HG03571 (cell line): Measurements from ENCODE around the gene RXYLT1.

Source experiments
- ATAC-seq: cut with Tn5 transposase; IDR thresholded peaks from one replicate; pipeline ENCODE4 v1.9.1; 2021; ENCODE audit not compliant: unreplicated experiment

RXYLT1 gene

DNA sequence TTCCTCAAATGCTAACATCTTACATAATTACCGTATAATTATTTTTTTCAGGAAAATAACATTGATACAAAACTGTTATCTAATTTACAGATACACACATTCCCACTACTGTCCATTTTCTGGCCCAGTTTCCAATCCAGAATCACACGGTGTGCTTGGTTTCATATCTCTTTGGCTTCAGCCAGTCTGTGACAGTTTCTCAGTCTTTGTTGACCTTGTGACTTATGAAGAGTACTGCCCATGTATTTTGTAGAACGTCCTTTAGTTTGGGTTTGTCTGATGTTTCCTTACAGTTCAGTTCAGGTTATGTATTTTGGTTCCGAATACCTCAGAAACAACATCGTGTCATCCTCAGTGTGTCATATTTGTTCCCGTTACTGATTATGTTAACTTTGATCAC is 16.2 kb downstream of the RXYLT1 start:
- ATAC-seq, result no peak

- no peak for ATAC-seq
These were observed 22.4 kb downstream of the RXYLT1 start for GRCh38 chr12:63802012-63802608.

DNA sequence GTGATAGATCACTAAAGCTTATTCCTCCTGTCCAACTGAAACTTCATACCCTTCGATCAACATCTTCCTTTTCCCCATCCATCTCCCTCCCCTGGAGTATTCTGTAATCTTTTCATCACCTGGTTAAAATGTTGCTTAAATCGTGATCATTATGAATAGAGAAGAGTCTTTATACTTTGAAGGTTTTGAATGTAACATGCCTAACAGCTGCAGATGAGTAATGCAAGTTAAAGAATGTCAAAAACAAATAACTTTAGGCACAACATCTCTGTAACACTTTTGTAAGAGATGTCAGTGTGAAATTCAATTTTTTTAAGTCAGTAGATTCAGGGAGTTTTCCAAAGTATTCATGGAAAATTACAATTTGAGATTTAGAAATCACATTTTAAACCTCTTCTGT is 25.0 kb downstream of the RXYLT1 start:
- no peak for ATAC-seq

DNA sequence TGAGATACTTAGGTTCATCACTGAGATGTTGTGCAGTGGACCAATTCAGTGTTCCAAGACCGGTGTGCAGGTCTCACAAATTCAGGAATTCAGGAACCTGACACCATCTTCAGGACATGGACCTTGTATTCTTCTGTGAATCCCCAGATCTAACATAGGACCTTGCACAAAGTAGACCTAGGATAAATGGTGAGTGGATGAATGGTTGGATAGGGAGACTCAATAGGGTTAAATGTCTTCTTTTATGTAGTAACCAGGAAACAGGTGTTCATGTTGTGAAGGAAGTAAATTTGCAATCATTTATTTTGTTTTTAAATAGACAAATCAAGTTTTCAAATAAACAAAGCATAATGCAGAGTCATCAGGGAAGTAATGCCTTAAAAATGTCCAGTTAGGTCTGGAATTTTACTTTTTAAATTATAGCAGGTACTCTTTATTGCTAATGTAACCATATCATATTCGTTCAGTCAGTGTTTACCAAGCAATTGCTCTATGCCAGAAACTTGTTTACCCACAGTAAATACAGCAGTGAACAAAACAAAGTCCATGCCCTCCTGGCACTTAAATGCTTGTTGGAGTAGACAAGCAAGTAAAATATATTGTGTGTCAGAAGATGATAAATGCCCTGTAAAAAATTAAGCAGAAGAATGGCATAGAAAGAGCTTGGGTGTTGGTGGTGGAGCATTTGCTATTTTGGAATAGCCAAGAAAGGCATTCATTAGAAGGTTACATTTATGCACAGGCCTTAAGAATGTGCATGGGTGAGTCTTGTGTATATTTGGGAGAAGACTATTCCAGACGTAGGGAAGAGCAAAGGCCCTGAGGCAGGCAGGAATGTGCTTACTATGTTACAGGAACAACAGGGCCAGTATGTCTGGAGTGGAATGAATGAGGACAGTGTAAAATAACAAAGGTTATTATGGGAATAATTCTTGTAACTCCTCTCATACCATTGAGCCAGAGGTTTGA is 26.3 kb downstream of the RXYLT1 start:
- no peak for ATAC-seq

- ATAC-seq, result no peak
These were observed 28.9 kb downstream of the RXYLT1 start for GRCh38 chr12:63808631-63809030.

GRCh38 chr12:63809566-63809965 is 29.9 kb downstream of the RXYLT1 start:
- no peak for ATAC-seq

DNA sequence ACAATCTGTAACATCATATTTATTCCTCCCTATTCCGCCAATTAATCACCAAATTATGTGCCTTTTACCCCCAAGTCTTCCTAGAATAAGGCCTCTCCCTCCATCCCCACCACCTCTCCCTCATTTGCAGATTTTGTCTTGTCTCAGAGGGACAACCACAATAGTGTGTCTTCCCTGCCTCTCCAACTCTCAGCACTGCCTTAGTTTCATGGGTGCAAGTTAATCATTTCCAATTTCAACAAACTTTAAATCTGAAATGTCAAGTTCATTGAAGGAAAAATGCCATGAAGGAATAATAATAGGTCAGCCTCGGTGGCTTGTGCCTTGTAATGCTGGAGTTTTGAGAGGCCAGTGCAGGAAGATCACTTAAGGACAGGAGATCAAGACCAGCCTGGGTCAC is 31.6 kb downstream of the RXYLT1 start:
- ATAC-seq, result no peak

DNA sequence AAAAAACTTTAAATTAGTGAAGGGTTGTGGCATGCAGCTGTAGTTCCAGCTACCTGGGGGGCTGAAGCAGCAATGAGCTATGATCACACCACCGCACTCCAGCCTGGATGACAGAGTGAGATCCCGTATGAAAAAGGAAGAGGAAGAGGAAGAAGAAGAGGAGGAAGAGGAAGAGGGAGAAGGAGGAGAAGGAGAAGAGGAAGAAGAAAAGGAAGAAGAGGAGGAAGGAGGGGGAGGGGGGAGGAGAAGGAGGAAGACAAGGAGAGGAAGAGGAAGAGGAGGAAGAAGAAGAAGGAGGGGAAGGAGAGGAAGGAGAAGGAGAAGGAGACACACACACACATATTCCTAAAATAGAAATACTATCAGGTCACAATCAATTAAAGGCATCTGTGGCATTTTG is 32.0 kb downstream of the RXYLT1 start:
- ATAC-seq, result no peak

DNA sequence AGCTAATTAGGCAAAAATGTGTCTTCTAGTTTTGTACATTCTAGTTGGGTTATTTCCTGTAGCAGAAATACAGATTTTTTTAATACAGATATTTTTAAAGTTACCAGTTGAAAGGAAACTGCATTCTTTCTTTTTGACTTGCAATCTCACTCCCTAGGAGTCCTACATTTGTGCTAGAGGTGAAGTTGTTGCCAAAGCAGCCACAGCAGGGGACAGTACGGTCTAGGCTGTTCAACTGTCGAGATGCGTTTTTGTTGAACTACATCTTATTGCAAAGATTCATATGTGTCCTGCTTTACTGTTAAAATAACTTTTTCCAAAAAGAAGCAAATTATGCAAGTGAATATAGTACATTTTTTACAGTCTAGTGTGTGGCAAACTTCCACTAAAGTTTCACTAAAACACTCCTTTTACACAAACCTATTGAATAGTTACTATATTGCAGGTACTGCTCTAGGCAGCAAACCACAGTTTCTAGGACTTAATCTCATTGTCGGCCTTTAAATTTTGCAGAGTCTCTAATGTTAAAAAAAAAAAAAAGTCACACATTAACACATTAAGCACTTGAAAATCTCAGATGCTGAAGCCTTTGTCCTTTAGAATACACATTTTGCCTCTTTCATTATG is 34.5 kb downstream of the RXYLT1 start:
- peak; percentile 41 for ATAC-seq

DNA sequence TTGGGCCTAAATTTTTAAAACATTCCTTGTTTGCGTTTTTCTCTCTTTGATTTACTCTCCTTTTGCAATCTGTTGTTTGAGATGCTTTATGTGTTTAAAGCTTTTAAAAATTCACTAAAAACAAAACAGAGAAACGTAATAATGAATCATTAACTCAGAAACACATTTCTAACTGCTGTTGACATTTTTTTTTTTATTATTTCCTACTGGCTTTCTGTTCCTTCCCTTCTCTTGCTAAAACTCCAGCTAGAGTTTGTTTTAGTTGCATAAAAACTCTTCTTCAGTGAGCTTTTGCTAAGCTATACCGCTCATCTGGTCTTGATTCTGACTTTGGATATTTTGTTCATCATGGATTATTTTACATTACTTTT is 35.8 kb downstream of the RXYLT1 start:
- no peak for ATAC-seq

- ATAC-seq, result no peak
These were observed 36.3 kb downstream of the RXYLT1 start for GRCh38 chr12:63816031-63816430.

- no peak for ATAC-seq
These were observed 40.7 kb downstream of the RXYLT1 start for GRCh38 chr12:63820427-63820826.

DNA sequence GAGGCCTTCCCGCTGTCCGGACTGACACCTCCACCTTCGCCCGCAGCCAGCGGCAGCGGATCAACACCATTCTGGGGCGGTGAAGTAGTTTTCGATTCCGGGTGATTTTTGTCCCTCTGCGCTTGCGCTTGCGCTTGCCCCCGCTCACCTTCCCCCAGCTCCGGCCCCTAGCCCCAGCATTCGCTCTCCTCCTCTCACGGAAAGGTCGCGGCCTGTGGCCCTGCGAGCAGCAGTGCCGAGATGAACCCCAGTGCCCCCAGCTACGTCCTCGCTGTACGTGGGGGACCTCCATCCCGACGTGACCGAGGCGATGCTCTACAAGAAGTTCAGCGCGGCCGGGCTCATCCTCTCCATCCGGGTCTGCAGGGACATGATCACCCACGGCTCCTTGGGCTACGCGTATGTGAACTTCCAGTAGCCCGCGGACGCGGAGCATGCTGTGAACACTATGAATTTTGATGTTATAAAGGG is 42.1 kb downstream of the RXYLT1 start:
- no peak for ATAC-seq

DNA sequence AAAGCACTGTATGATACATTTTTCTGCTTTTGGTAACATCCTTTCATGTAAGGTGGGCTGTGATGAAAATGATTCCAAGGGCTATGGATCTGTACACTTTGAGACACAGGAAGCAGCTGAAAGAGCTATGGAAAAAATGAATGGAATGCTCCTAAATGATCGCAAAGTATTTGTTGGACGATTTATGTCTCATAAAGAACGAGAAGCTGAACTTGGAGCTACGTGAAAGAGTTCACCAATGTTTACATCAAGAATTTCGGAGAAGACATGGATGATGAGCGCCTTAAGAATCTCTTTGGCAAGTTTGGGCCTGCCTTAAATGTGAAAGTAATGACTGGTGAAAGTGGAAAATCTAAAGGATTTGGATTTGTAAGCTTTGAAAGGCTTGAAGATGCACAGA is 42.6 kb downstream of the RXYLT1 start:
- ATAC-seq, result no peak

DNA sequence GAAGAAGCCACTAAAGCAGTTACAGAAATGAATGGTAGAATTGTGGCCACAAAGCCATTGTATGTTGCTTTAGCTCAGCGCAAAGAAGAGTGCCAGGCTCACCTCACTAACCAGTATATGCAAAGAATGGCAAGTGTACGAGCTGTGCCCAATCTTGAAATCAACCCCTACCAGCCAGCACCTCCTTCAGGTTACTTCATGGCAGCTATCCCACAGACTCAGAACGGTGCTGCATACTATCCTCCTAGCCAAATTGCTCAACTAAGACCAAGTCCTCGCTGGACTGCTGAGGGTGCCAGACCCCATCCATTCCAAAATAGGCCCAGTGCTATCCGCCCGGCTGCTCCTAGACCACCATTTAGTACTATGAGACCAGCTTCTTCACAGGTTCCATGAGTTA is 43.3 kb downstream of the RXYLT1 start:
- no peak for ATAC-seq

GRCh38 chr12:63826006-63826585 is 46.4 kb downstream of the RXYLT1 start:
- ATAC-seq, result peak; percentile 64

DNA sequence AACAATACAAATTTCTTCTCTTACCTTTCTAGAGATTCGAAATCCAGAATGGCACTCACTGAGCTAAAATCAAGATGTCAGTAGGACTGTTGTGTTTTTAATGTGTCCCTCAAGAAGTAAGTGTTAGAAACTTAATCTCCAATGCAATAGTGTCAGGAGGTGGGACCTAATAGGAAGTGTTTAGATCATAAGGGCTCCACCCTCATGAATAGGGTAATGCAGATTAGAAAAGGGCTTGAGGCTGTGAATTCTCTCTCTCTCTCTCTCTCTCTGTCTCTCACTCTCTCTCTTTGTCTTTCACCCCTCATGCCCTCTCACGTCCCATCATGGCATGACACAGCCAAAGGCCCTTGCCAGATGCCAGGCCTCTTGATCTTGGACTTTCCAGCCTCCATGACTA is 49.2 kb downstream of the RXYLT1 start:
- no peak for ATAC-seq

- ATAC-seq, result no peak
These were observed 56.3 kb downstream of the RXYLT1 start for GRCh38 chr12:63836046-63836445.

DNA sequence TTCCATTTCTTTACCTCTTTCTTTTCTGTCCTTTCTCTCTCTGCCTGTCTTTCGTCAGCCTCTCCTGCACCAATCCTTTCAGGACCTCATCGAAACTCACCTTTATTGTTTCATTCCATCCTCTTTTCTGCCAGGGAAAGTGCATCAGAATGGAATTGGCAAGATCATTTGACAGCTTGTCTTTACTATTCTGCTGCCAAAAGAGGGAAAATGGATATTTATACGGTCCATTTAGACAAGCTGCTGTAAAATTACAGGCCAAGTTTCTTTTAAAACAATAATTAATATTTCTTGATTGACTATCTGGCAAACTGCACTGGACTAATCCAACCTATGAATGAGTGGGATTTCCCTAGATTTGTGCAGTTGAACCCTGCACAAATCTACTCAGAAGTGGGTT is 57.2 kb downstream of the RXYLT1 start:
- no peak for ATAC-seq

- no peak for ATAC-seq
These were observed 58.7 kb downstream of the RXYLT1 start for GRCh38 chr12:63838411-63838810.

DNA sequence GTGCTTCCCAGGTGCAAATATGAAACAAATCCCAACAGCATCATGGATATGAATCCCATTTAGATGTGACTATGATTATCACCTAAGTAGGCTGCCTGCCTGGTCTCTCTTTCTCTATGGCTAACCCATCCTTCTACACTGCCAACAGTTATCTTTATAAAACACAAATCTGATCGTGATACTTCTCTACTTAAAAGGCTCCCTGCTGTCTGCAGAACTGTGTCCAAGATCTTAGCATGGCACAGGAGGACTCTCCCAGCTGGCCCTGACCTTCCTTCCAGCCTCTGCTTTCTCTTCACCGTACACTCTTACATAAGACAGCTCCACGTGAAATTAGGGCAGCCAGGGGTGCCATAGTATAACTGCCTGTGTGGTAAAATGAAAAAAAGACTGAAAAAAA is 61.3 kb downstream of the RXYLT1 start:
- no peak for ATAC-seq

DNA sequence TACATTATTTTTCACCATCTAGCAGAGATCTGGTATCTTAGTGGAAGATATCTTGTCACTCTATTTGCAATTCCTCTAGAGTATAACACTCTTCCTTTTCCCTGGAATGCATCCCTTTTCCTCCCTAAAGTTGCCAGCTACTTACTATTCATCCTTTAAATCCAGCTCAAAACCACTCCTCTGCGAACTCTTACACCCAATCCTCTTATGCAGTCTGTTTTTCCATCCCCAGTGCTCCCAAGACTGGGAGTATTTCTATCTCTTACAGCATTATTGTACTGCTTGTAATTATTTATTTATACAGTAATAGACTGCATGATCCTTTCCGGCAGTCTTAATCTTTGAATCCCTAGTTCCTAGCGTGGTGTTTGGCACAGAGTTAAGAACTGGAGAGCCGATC is 61.9 kb downstream of the RXYLT1 start:
- ATAC-seq, result no peak
